HG02973 (cell line): ENCODE measurements around the gene COL24A1.
"Not testable (repeated sequence)": the region's sequence is repeated elsewhere in the genome, so short reads cannot be mapped to it uniquely, and the experiment has no call there.

Experiments used
- ATAC-seq: cut with Tn5 transposase; IDR thresholded peaks from one replicate; pipeline ENCODE4 v1.9.1; 2021; ENCODE audit warnings: moderate library complexity; ENCODE audit not compliant: unreplicated experiment

COL24A1 gene

GRCh38 chr1:86153836-86154235, 2.7 kb downstream of the COL24A1 start:
- ATAC-seq, result no peak

GRCh38 chr1:86152887-86153286, 3.7 kb downstream of the COL24A1 start:
- no peak for ATAC-seq

GRCh38 chr1:86151427-86151826, 5.1 kb downstream of the COL24A1 start:
- no peak for ATAC-seq

- ATAC-seq, result no peak
Measured at GRCh38 chr1:86150553-86151055, 6.0 kb downstream of the COL24A1 start.

- no peak for ATAC-seq
Measured at GRCh38 chr1:86149591-86149990, 7.0 kb downstream of the COL24A1 start.

- no peak for ATAC-seq
Measured at GRCh38 chr1:86147755-86148154, 8.8 kb downstream of the COL24A1 start.

GRCh38 chr1:86146566-86146965, 10.0 kb downstream of the COL24A1 start:
- no peak for ATAC-seq

GRCh38 chr1:86140281-86140880, 16.2 kb downstream of the COL24A1 start:
- no peak for ATAC-seq

- ATAC-seq, result no peak
Measured at GRCh38 chr1:86138746-86139145, 17.8 kb downstream of the COL24A1 start.

GRCh38 chr1:86137436-86137835, 19.1 kb downstream of the COL24A1 start:
- ATAC-seq, result no peak

- no peak for ATAC-seq
Measured at GRCh38 chr1:86119214-86119764, 37.3 kb downstream of the COL24A1 start.

GRCh38 chr1:86114816-86115400, 41.7 kb downstream of the COL24A1 start:
- ATAC-seq, result no peak

- ATAC-seq, result no peak
Measured at GRCh38 chr1:86114236-86114635, 42.3 kb downstream of the COL24A1 start.

GRCh38 chr1:86111590-86111989, 45.0 kb downstream of the COL24A1 start:
- not testable (repeated sequence) for ATAC-seq

- ATAC-seq, result no peak
Measured at GRCh38 chr1:86110451-86111129, 46.0 kb downstream of the COL24A1 start.

GRCh38 chr1:86105533-86105866, 51.1 kb downstream of the COL24A1 start:
- ATAC-seq, result no peak

- no peak for ATAC-seq
Measured at GRCh38 chr1:86104606-86105532, 51.7 kb downstream of the COL24A1 start.

- no peak for ATAC-seq
Measured at GRCh38 chr1:86101616-86102015, 55.0 kb downstream of the COL24A1 start.

- no peak for ATAC-seq
Measured at GRCh38 chr1:86100401-86100800, 56.2 kb downstream of the COL24A1 start.

- no peak for ATAC-seq
Measured at GRCh38 chr1:86089765-86090164, 66.8 kb downstream of the COL24A1 start.
